Measurements from ENCODE around the gene STK33.

STK33 gene

DNA sequence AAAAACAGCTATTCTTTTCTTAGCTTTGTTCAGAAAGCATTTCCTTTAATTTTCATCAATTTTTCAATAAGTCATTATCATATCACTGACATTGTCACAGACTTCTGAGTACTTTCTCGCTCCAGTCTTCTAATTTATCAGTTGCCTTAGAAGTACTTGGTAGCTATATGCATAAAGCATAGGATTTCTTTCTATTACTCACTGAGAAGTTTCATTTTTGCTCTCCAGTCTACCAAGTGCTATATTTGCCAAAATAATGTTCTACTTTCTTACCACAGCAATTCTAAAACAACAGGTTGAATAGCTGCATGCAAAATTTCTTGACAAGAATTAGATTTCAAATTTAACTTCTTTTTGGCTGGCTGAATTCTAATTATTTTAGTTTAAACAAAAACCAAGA lies 116.3 kb downstream of the STK33 start:
- TF ChIP-seq GATA2 (IDR thresholded peaks at IDR 0.05; ENCODE audit: low read depth, low read length) (no peak), GATA3 (IDR thresholded peaks at IDR 0.05; ENCODE audit: low read depth, low read length) (no peak)

DNA sequence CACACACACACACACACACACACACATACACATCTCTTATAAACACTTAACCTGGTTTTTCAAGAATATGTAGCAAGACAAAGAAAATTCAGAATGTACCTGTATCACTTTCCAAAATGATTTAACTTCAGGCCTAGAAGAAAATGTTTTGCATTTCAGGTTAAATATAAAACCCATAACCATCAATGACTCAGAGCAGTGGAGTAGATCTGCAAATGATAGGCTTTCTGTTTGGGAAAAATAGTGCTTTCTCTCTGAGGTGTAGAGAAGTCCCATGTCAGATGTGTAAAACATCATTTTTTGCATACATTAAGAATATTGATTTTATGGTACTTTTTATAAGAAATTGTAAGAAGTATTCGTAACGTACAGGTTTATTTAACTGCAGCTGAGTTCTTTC lies 116.9 kb downstream of the STK33 start:
- TF ChIP-seq GATA3 (IDR thresholded peaks at IDR 0.05; ENCODE audit: low read depth, low read length) (no peak), GATA2 (IDR thresholded peaks at IDR 0.05; ENCODE audit: low read depth, low read length) (no peak)

GRCh38 chr11:8459711-8460399 lies 134.2 kb downstream of the STK33 start:
- TF ChIP-seq GATA3 (IDR thresholded peaks at IDR 0.05; ENCODE audit: low read depth, low read length), result no peak
- TF ChIP-seq GATA2 (IDR thresholded peaks at IDR 0.05; ENCODE audit: low read depth, low read length), result no peak

- TF ChIP-seq GATA2 (IDR thresholded peaks at IDR 0.05; ENCODE audit: low read depth, low read length) (no peak), GATA3 (IDR thresholded peaks at IDR 0.05; ENCODE audit: low read depth, low read length) (no peak)
Measured at GRCh38 chr11:8442301-8442700, 151.7 kb downstream of the STK33 start.

- TF ChIP-seq GATA3 (IDR thresholded peaks at IDR 0.05; ENCODE audit: low read depth, low read length), result no peak
- TF ChIP-seq GATA2 (IDR thresholded peaks at IDR 0.05; ENCODE audit: low read depth, low read length), result no peak
Measured at GRCh38 chr11:8440649-8441048, 153.4 kb downstream of the STK33 start.

DNA sequence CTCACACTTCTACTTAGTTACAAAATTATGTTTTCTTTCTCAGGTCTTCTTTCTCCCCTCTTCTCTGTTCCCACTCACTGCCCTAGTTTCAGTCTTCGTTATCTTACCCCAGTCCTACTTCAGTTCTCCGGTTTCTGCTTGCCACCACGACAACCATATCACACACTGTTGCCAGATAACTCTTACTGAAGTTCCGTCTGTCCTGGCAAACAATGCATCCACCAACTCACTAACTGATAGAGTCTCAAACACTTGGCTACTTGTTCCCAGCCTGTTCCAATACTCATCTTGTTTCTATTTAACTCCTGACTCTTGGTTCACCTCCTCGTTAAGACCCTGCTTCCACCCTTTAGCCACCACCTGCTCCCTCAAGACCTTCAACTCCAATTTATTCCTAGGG lies 164.5 kb downstream of the STK33 start:
- TF ChIP-seq GATA3 (IDR thresholded peaks at IDR 0.05; ENCODE audit: low read depth, low read length), result no peak
- no peak for TF ChIP-seq GATA2 (IDR thresholded peaks at IDR 0.05; ENCODE audit: low read depth, low read length)

DNA sequence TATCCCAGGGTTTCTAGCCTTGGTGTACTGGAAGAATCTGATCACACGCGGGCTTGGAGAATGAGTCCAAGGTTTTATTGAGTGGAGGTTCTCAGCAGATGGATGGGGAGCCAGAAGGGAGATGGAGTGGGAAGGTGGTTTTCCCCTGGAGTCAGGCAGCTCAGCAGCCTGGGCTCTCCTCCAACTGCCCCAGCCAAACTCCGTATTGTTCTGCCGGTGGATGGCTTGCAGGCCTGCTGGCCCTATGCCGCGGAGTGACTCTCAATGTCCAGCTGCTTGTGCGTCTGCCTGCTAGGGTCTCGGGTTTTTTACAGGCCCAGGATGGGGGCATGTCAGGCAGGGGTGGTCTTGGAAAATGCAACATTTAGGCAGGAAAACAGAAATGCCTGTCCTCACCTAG lies 168.0 kb downstream of the STK33 start:
- TF ChIP-seq GATA2 (IDR thresholded peaks at IDR 0.05; ENCODE audit: low read depth, low read length), result no peak
- TF ChIP-seq GATA3 (IDR thresholded peaks at IDR 0.05; ENCODE audit: low read depth, low read length), result no peak

- TF ChIP-seq GATA3 (IDR thresholded peaks at IDR 0.05; ENCODE audit: low read depth, low read length), result no peak
- TF ChIP-seq GATA2 (IDR thresholded peaks at IDR 0.05; ENCODE audit: low read depth, low read length), result no peak
Measured at GRCh38 chr11:8415195-8415594, 178.8 kb downstream of the STK33 start.

- no peak for TF ChIP-seq GATA2 (IDR thresholded peaks at IDR 0.05; ENCODE audit: low read depth, low read length)
Measured at GRCh38 chr11:8408151-8408941, 185.7 kb downstream of the STK33 start.

GRCh38 chr11:8403310-8403709 lies 190.7 kb downstream of the STK33 start:
- TF ChIP-seq GATA2 (IDR thresholded peaks at IDR 0.05; ENCODE audit: low read depth, low read length) (no peak), GATA3 (IDR thresholded peaks at IDR 0.05; ENCODE audit: low read depth, low read length) (no peak)

GRCh38 chr11:8392886-8393285 lies 201.1 kb downstream of the STK33 start:
- no peak for TF ChIP-seq GATA2 (IDR thresholded peaks at IDR 0.05; ENCODE audit: low read depth, low read length)
- TF ChIP-seq GATA3 (IDR thresholded peaks at IDR 0.05; ENCODE audit: low read depth, low read length), result no peak

- TF ChIP-seq GATA2 (IDR thresholded peaks at IDR 0.05; ENCODE audit: low read depth, low read length), result no peak
- no peak for TF ChIP-seq GATA3 (IDR thresholded peaks at IDR 0.05; ENCODE audit: low read depth, low read length)
Measured at GRCh38 chr11:8392166-8392565, 201.9 kb downstream of the STK33 start.

DNA sequence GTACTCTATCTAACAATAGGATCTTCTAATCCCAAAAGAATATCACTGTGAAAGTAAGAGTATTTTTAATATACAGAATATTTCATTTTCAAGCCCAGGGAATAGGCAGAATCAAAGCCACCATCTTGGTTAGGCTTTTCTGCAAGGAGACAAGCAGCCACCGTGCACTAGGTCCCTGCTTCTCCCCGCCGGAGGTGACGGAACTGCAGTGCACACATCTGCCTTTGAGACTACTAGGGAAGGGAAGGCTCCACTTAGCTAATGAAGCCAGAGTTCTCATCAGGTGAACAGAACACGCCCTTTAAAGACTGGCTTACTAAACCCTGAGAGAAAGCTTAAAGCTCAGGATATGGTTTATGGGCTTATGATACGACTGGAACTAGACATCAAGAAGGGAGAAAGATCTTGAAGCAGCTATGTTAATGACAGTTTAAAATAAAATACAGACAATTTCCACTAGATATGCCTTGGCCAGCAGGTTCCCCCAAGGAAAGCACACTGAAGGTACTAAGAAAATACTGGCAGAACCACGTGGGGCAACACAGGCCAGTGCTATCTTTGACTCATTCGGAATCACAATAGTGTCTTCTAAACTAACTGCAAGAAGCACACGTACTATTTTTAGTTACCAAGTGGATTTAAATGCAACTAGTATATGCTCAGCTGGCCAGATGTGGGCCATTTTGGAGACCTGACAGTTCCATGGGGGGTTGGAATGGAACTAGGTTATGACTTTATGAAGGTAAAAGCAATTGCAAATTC lies 203.0 kb downstream of the STK33 start:
- TF ChIP-seq GATA3 (IDR thresholded peaks at IDR 0.05; ENCODE audit: low read depth, low read length) (no peak), GATA2 (IDR thresholded peaks at IDR 0.05; ENCODE audit: low read depth, low read length) (no peak)
